H54 (cell line): Measurements from ENCODE around the gene CLTCL1.
"Not testable (repeated sequence)": the region's sequence is repeated elsewhere in the genome, so short reads cannot be mapped to it uniquely, and the experiment has no call there.

Source experiments
- DNase-seq: peaks from one replicate; pipeline ENCODE4 v3.0.0; 2011; ENCODE audit warnings: low spot score, mixed read lengths; ENCODE audit not compliant: insufficient read length
- FAIRE-seq: peaks from 3 replicates; lab custom pipeline; 2011; peaks lifted over from hg19 to GRCh38; lab: Jason Lieb, UNC
- POLR2A ChIP-seq: IDR thresholded peaks from 2 replicates; pipeline ENCODE4 v1.6.1; 2011; ENCODE audit warnings: low read depth, mild to moderate bottlenecking, low read length

The CLTCL1 gene

GRCh38 chr22:19277785-19278184 lies 13.7 kb downstream of the CLTCL1 start:
- no peak for TF ChIP-seq POLR2A
- FAIRE-seq (no peak), DNase-seq (no peak)

GRCh38 chr22:19275919-19276600 lies 15.5 kb downstream of the CLTCL1 start:
- DNase-seq (no peak), FAIRE-seq (no peak)
- no peak for TF ChIP-seq POLR2A

GRCh38 chr22:19275513-19275912 lies 16.0 kb downstream of the CLTCL1 start:
- TF ChIP-seq POLR2A = no peak
- DNase-seq (no peak), FAIRE-seq (no peak)

GRCh38 chr22:19275104-19275503 lies 16.4 kb downstream of the CLTCL1 start:
- FAIRE-seq (no peak), DNase-seq (no peak)
- no peak for TF ChIP-seq POLR2A

- FAIRE-seq (peak; percentile 83), DNase-seq (no peak)
- TF ChIP-seq POLR2A = no peak
These were observed 19.5 kb downstream of the CLTCL1 start for GRCh38 chr22:19271856-19272535.

GRCh38 chr22:19271273-19271855 lies 20.2 kb downstream of the CLTCL1 start:
- TF ChIP-seq POLR2A = no peak
- FAIRE-seq (no peak), DNase-seq (no peak)

GRCh38 chr22:19270873-19271272 lies 20.6 kb downstream of the CLTCL1 start:
- DNase-seq = no peak
- TF ChIP-seq POLR2A = no peak

GRCh38 chr22:19266547-19267086 lies 24.9 kb downstream of the CLTCL1 start:
- no peak for FAIRE-seq
- no peak for TF ChIP-seq POLR2A
- no peak for DNase-seq

More at GRCh38 chr22:19270873-19271272, 20.6 kb downstream of the CLTCL1 start:
- no peak for FAIRE-seq

GRCh38 chr22:19265779-19266178 lies 25.7 kb downstream of the CLTCL1 start:
- no peak for TF ChIP-seq POLR2A
- DNase-seq = no peak
- FAIRE-seq = no peak

- no peak for TF ChIP-seq POLR2A
- no peak for FAIRE-seq
- DNase-seq = no peak
These were observed 30.7 kb downstream of the CLTCL1 start for GRCh38 chr22:19260804-19261203.

GRCh38 chr22:19260194-19260593 lies 31.3 kb downstream of the CLTCL1 start:
- no peak for TF ChIP-seq POLR2A
- FAIRE-seq (no peak), DNase-seq (no peak)

GRCh38 chr22:19258968-19259288 lies 32.6 kb downstream of the CLTCL1 start:
- not testable (repeated sequence) for DNase-seq, FAIRE-seq

GRCh38 chr22:19258371-19258770 lies 33.1 kb downstream of the CLTCL1 start:
- FAIRE-seq (no peak), DNase-seq (no peak)
- no peak for TF ChIP-seq POLR2A

GRCh38 chr22:19256362-19256761 lies 35.2 kb downstream of the CLTCL1 start:
- not testable (repeated sequence) for FAIRE-seq, DNase-seq
